ENCODE measurements around the gene APOH.

DNA sequence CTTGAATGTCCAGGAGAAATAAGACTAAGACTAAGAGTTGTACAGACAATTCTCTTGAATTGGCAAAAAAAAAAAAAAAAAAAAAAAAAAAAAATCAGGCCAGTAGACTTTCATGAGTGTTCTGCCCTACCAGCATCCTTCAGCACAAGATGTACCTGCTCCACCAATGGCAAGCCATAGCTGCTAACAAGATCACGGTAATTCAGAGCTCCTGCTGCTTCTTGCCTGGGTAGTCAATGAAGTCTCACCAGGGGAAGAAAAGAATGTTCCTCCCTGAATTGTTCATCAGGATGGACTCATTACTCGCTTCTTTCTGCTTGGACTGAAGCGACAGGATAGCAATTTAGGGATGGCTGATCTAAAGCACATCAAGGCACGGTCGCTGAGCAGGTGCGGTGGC, 31.1 kb upstream of the APOH start:
- TF ChIP-seq, protein P1, sequence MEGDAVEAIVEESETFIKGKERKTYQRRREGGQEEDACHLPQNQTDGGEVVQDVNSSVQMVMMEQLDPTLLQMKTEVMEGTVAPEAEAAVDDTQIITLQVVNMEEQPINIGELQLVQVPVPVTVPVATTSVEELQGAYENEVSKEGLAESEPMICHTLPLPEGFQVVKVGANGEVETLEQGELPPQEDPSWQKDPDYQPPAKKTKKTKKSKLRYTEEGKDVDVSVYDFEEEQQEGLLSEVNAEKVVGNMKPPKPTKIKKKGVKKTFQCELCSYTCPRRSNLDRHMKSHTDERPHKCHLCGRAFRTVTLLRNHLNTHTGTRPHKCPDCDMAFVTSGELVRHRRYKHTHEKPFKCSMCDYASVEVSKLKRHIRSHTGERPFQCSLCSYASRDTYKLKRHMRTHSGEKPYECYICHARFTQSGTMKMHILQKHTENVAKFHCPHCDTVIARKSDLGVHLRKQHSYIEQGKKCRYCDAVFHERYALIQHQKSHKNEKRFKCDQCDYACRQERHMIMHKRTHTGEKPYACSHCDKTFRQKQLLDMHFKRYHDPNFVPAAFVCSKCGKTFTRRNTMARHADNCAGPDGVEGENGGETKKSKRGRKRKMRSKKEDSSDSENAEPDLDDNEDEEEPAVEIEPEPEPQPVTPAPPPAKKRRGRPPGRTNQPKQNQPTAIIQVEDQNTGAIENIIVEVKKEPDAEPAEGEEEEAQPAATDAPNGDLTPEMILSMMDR (IDR thresholded peaks at IDR 0.05), result no peak
- no peak for TF ChIP-seq POLR2A (IDR thresholded peaks at IDR 0.05)

Data from vagina (tissue), 2 donors.